Smooth muscle cell (in vitro differentiated cells): ENCODE results near the gene DDX10. TPM values are rescaled to one million over a fixed set of nuclear protein-coding genes. Genes with fewer than 3 reads are reported as not detected.
"Not testable (repeated sequence)": the region's sequence is repeated elsewhere in the genome, so short reads cannot be mapped to it uniquely, and the experiment has no call there.

ENCODE experiments used
- DNase-seq: peaks from one replicate; lab custom pipeline; 2025; ENCODE audit not compliant: unreplicated experiment; lab: John Stamatoyannopoulos, UW
- H2AFZ ChIP-seq: fragments of 200-600 bp; sonication (generic); 2 replicates; pipeline ENCODE4 v1.6.0; 2016; ENCODE audit warnings: antibody characterized with exemption, low read depth, mild to moderate bottlenecking
- H3F3A ChIP-seq: fragments of 200-600 bp; sonication (generic); 2 replicates; pipeline ENCODE4 v1.6.0; 2017; ENCODE audit warnings: antibody characterized with exemption, low read depth
- H3K27ac ChIP-seq: fragments of 200-600 bp; sonication (generic); 2 replicates; pipeline ENCODE4 v1.5.1; 2016; ENCODE audit warnings: low read depth, mild to moderate bottlenecking
- H3K27me3 ChIP-seq: fragments of 200-600 bp; sonication (generic); 2 replicates; pipeline ENCODE4 v1.6.1; 2016; ENCODE audit warnings: low read depth, mild to moderate bottlenecking
- H3K36me3 ChIP-seq: fragments of 200-600 bp; sonication (generic); 2 replicates; pipeline ENCODE4 v1.5.1; 2016; ENCODE audit warnings: low read depth
- H3K4me1 ChIP-seq: fragments of 200-600 bp; sonication (generic); 2 replicates; pipeline ENCODE4 v1.5.1; 2016; ENCODE audit warnings: low read depth
- H3K4me2 ChIP-seq: fragments of 200-600 bp; sonication (generic); 2 replicates; pipeline ENCODE4 v1.6.0; 2016; ENCODE audit warnings: mild to moderate bottlenecking
- H3K4me3 ChIP-seq: fragments of 200-600 bp; sonication (generic); 2 replicates; pipeline ENCODE4 v1.5.1; 2016; ENCODE audit warnings: mild to moderate bottlenecking
- H3K79me2 ChIP-seq: fragments of 200-600 bp; sonication (generic); 2 replicates; pipeline ENCODE4 v1.6.0; 2016; ENCODE audit warnings: low read depth, mild to moderate bottlenecking
- H3K9ac ChIP-seq: fragments of 200-600 bp; sonication (generic); 2 replicates; pipeline ENCODE4 v1.6.0; 2016; ENCODE audit warnings: low read depth
- H3K9me3 ChIP-seq: fragments of 200-600 bp; sonication (generic); replicated peaks from 2 replicates; pipeline ENCODE4 v1.5.1; 2016; ENCODE audit warnings: low read depth
- H4K20me1 ChIP-seq: fragments of 200-600 bp; sonication (generic); 2 replicates; pipeline ENCODE4 v1.6.0; 2016; ENCODE audit warnings: low read depth
- CTCF ChIP-seq: fragments of 200-600 bp; sonication (generic); IDR thresholded peaks from 2 replicates; pipeline ENCODE4 v1.5.1; 2017; ENCODE audit warnings: borderline replicate concordance, mild to moderate bottlenecking, antibody characterized with exemption; ENCODE audit not compliant: insufficient read depth, poor library complexity, severe bottlenecking
- WGBS: methylation state at CpG from one replicate; pipeline ENCODE4 v1.1.7; 2016; ENCODE audit warnings: low lambda C conversion rate; 5-methylcytosine and 5-hydroxymethylcytosine counted together
- polyA plus RNA-seq: library from polyadenylated mRNA; unstranded; fragments of >200 nt; fragmentation: Nextera tagmentation; extraction: Ambion mirVana; gene quantifications from 2 replicates; pipeline ENCODE4 v1.2.1, GENCODE V29; 2016
- total RNA-seq: library from RNA; depleted of rRNA; stranded (reverse); fragments of >200 nt; gene quantifications from 2 replicates; pipeline ENCODE4 v1.2.3, GENCODE V29; 2014

The DDX10 gene
- total and polyA plus RNA-seq, 2 experiments from 2014 or later, result 7.3 to 15.7 TPM

- no peak overlapping the region for H3K4me2 ChIP-seq
- no peaks in the 10 kb centered on the region for H3K4me1 ChIP-seq
- H3K79me2 ChIP-seq, result peaks cover 11% of the 10 kb centered on the region
- no peaks in the 10 kb centered on the region for H3F3A ChIP-seq
- H3K9me3 ChIP-seq, result no peaks in the 10 kb centered on the region
- no peaks in the 10 kb centered on the region for H4K20me1 ChIP-seq
- H3K36me3 ChIP-seq, result no peaks in the 10 kb centered on the region
- DNase-seq, result no peak
- H3K9ac ChIP-seq, result no peak overlapping the region
- 64% methylated on average over 3 of the region's 3 CpGs for WGBS
- no peak for TF ChIP-seq CTCF
- H3K27me3 ChIP-seq, result no peaks in the 10 kb centered on the region
- H3K27ac ChIP-seq, result no peak overlapping the region
- no peak overlapping the region for H2AFZ ChIP-seq
- H3K4me3 ChIP-seq, result no peak overlapping the region
These were observed 103.5 kb downstream of the DDX10 start for GRCh38 chr11:108768370-108768769.

GRCh38 chr11:108768964-108769363 lies 104.1 kb downstream of the DDX10 start:
- TF ChIP-seq CTCF, result no peak
- no peaks in the 10 kb centered on the region for H3K27me3 ChIP-seq
- no peaks in the 10 kb centered on the region for H3K36me3 ChIP-seq
- no peak overlapping the region for H3K9ac ChIP-seq
- H3K4me1 ChIP-seq, result no peaks in the 10 kb centered on the region
- H3K79me2 ChIP-seq, result peaks cover 11% of the 10 kb centered on the region
- H3K4me2 ChIP-seq, result no peak overlapping the region
- no peak overlapping the region for H3K4me3 ChIP-seq
- WGBS, result 97% methylated on average over 1 of the region's 1 CpG
- H3K27ac ChIP-seq, result no peak overlapping the region
- DNase-seq, result no peak
- H3F3A ChIP-seq, result no peaks in the 10 kb centered on the region
- no peaks in the 10 kb centered on the region for H3K9me3 ChIP-seq
- H4K20me1 ChIP-seq, result no peaks in the 10 kb centered on the region
- H2AFZ ChIP-seq, result no peak overlapping the region

- no peaks in the 10 kb centered on the region for H3K4me1 ChIP-seq
- H3K27me3 ChIP-seq, result no peaks in the 10 kb centered on the region
- no peak overlapping the region for H3K4me3 ChIP-seq
- no peaks in the 10 kb centered on the region for H3F3A ChIP-seq
- H2AFZ ChIP-seq, result no peak overlapping the region
- WGBS, result 90% methylated on average over 5 of the region's 5 CpGs
- H3K27ac ChIP-seq, result no peak overlapping the region
- no peaks in the 10 kb centered on the region for H4K20me1 ChIP-seq
- H3K4me2 ChIP-seq, result no peak overlapping the region
- H3K9me3 ChIP-seq, result no peaks in the 10 kb centered on the region
- no peak for TF ChIP-seq CTCF
- H3K79me2 ChIP-seq, result peaks cover 11% of the 10 kb centered on the region
- H3K36me3 ChIP-seq, result no peaks in the 10 kb centered on the region
- no peak for DNase-seq
- H3K9ac ChIP-seq, result no peak overlapping the region
These were observed 109.3 kb downstream of the DDX10 start for GRCh38 chr11:108774037-108774730.

GRCh38 chr11:108775324-108775723 lies 110.5 kb downstream of the DDX10 start:
- Histone ChIP-seq H3K4me3 (no peak overlapping the region), H3K27ac (no peak overlapping the region)

GRCh38 chr11:108779147-108779546 lies 114.3 kb downstream of the DDX10 start:
- not testable (repeated sequence) for H4K20me1 ChIP-seq, H3K4me1 ChIP-seq, H3K27ac ChIP-seq, H3K4me3 ChIP-seq, H3K36me3 ChIP-seq, H2AFZ ChIP-seq, H3K4me2 ChIP-seq, H3K9me3 ChIP-seq, H3F3A ChIP-seq, H3K79me2 ChIP-seq, DNase-seq, H3K9ac ChIP-seq, H3K27me3 ChIP-seq
- 94% methylated on average over 4 of the region's 4 CpGs for WGBS

More at GRCh38 chr11:108775324-108775723, 110.5 kb downstream of the DDX10 start:
- H3K27me3 ChIP-seq, result no peaks in the 10 kb centered on the region
- H3K4me2 ChIP-seq, result no peak overlapping the region
- no peak for TF ChIP-seq CTCF
- H3K4me1 ChIP-seq, result no peaks in the 10 kb centered on the region
- H3K9ac ChIP-seq, result no peak overlapping the region
- peaks cover 5% of the 10 kb centered on the region for H3K79me2 ChIP-seq
- H3K9me3 ChIP-seq, result no peaks in the 10 kb centered on the region
- H4K20me1 ChIP-seq, result no peaks in the 10 kb centered on the region
- H3K36me3 ChIP-seq, result no peaks in the 10 kb centered on the region
- no peak for DNase-seq
- WGBS, result 91% methylated on average over 1 of the region's 1 CpG
- no peaks in the 10 kb centered on the region for H3F3A ChIP-seq
- no peak overlapping the region for H2AFZ ChIP-seq
